ENCODE results near the gene PARP12.
A peak's percentile ranks its signal among the peaks of the same experiment; 100 is the strongest.

Gene PARP12

GRCh38 chr7:140067052-140067451 is 4.3 kb upstream of the PARP12 start:
- Histone ChIP-seq H2BK12ac (ENCODE audit: low read length) (no peak overlapping the region), H3K4me3 (ENCODE audit: low read depth, low read length) (no peak overlapping the region), H3K4me1 (ENCODE audit: control insufficient read depth in 1 of 2, insufficient read depth in 2 of 2, low read length in 2 of 2) (peaks cover 2 to 3% of the 10 kb centered on the region in 2 experiments), H3K4me2 (ENCODE audit: low read length) (no peak overlapping the region), H3K27ac (ENCODE audit: low read depth, low read length) (no peak overlapping the region), H3K14ac (ENCODE audit: low read length) (no peak overlapping the region), H2AK5ac (ENCODE audit: low read length) (no peak overlapping the region), H3K9me3 (ENCODE audit: insufficient read depth, low read depth, low read length) (peaks cover 3% of the 10 kb centered on the region), H3K23ac (ENCODE audit: low read length) (no peak overlapping the region), H3K36me3 (ENCODE audit: control insufficient read depth in 1 of 2, insufficient read depth in 2 of 2, low read length in 2 of 2) (no peaks in the 10 kb centered on the region), H3K4ac (ENCODE audit: low read depth, low read length) (no peak overlapping the region), H2BK5ac (ENCODE audit: low read depth, low read length, poor library complexity) (no peak overlapping the region), H4K91ac (ENCODE audit: low read depth, low read length) (no peak overlapping the region), H2BK120ac (ENCODE audit: insufficient read depth, low read length, poor library complexity) (no peak overlapping the region), H3K18ac (ENCODE audit: low read length) (no peak overlapping the region), H4K12ac (ENCODE audit: low read depth, low read length) (no peak overlapping the region), H3K79me2 (ENCODE audit: control insufficient read depth, insufficient read depth, low read length, poor library complexity) (peaks cover 2% of the 10 kb centered on the region), H3K79me1 (ENCODE audit: low read length) (no peaks in the 10 kb centered on the region), H2AFZ (ENCODE audit: insufficient read depth, low read length, poor library complexity) (no peak overlapping the region), H3K27me3 (ENCODE audit: insufficient read depth, low read length) (peaks cover 13% of the 10 kb centered on the region), H4K8ac (ENCODE audit: low read depth, low read length) (no peak overlapping the region), H3K9ac (ENCODE audit: low read length) (no peak overlapping the region)
- WGBS (ENCODE audit: extremely low coverage, insufficient coverage, insufficient read length) = no CpG with 5 or more reads among the region's 2 CpGs
- DNase-seq = no peak

DNA sequence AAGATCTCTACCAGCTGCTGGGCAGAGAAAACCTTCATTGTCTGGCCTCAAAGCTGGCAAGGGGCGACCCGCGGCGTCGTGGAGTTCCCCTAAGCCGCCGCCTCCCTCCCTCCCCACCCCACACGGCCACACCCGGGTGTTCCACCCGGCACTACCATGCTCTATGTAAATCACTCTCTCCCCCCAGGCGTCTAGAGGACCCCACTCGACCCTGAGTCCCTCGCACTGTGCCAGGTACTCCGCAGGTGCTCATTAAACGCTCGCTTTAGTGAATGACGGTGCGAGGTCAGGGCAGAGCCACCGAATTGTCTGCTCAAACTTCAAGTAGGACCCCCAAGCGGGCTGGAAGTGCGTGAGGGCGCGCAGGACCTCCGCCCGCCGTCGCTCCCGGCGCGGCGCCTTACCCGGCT is 628 bp downstream of the PARP12 start:
- no peak overlapping the region for H3K4ac ChIP-seq (ENCODE audit: low read depth, low read length)
- no peak overlapping the region for H3K9ac ChIP-seq (ENCODE audit: low read length)
- peak overlapping the region; percentile 69 for H2AFZ ChIP-seq (ENCODE audit: insufficient read depth, low read length, poor library complexity)
- H2BK5ac ChIP-seq (ENCODE audit: low read depth, low read length, poor library complexity) = no peak overlapping the region
- H4K91ac ChIP-seq (ENCODE audit: low read depth, low read length) = no peak overlapping the region
- H3K27me3 ChIP-seq (ENCODE audit: insufficient read depth, low read length) = peaks cover 16% of the 10 kb centered on the region
- no CpG with 5 or more reads among the region's 32 CpGs for WGBS (ENCODE audit: extremely low coverage, insufficient coverage, insufficient read length)
- H4K12ac ChIP-seq (ENCODE audit: low read depth, low read length) = no peak overlapping the region
- no peaks in the 10 kb centered on the region for H3K79me1 ChIP-seq (ENCODE audit: low read length)
- no peaks in the 10 kb centered on the region for H3K36me3 ChIP-seq (ENCODE audit: control insufficient read depth in 1 of 2, insufficient read depth in 2 of 2, low read length in 2 of 2)
- H3K27ac ChIP-seq (ENCODE audit: low read depth, low read length) = no peak overlapping the region
- peak overlapping the region; percentile 70 for H3K4me3 ChIP-seq (ENCODE audit: low read depth, low read length)
- peaks cover 2 to 3% of the 10 kb centered on the region in 2 experiments for H3K4me1 ChIP-seq (ENCODE audit: control insufficient read depth in 1 of 2, insufficient read depth in 2 of 2, low read length in 2 of 2)
- no peak overlapping the region for H2BK12ac ChIP-seq (ENCODE audit: low read length)
- H2BK120ac ChIP-seq (ENCODE audit: insufficient read depth, low read length, poor library complexity) = no peak overlapping the region
- no peak overlapping the region for H3K14ac ChIP-seq (ENCODE audit: low read length)
- no peak overlapping the region for H2AK5ac ChIP-seq (ENCODE audit: low read length)
- H3K18ac ChIP-seq (ENCODE audit: low read length) = no peak overlapping the region
- peaks cover 3% of the 10 kb centered on the region for H3K9me3 ChIP-seq (ENCODE audit: insufficient read depth, low read depth, low read length)
- DNase-seq = peak in 1 of 2 donors; percentile 21
- H3K4me2 ChIP-seq (ENCODE audit: low read length) = peak overlapping the region; percentile 94
- H3K79me2 ChIP-seq (ENCODE audit: control insufficient read depth, insufficient read depth, low read length, poor library complexity) = peaks cover 2% of the 10 kb centered on the region
- no peak overlapping the region for H4K8ac ChIP-seq (ENCODE audit: low read depth, low read length)
- H3K23ac ChIP-seq (ENCODE audit: low read length) = no peak overlapping the region

GRCh38 chr7:140061607-140061930 is 1.2 kb downstream of the PARP12 start:
- H3K4me2 ChIP-seq (ENCODE audit: low read length) = no peak overlapping the region
- H3K36me3 ChIP-seq (ENCODE audit: control insufficient read depth in 1 of 2, insufficient read depth in 2 of 2, low read length in 2 of 2) = no peaks in the 10 kb centered on the region
- no peak overlapping the region for H3K27ac ChIP-seq (ENCODE audit: low read depth, low read length)
- H4K12ac ChIP-seq (ENCODE audit: low read depth, low read length) = no peak overlapping the region
- H4K91ac ChIP-seq (ENCODE audit: low read depth, low read length) = no peak overlapping the region
- no peak overlapping the region for H3K9ac ChIP-seq (ENCODE audit: low read length)
- DNase-seq = no peak
- H3K23ac ChIP-seq (ENCODE audit: low read length) = no peak overlapping the region
- no peak overlapping the region for H2BK120ac ChIP-seq (ENCODE audit: insufficient read depth, low read length, poor library complexity)
- H3K4me3 ChIP-seq (ENCODE audit: low read depth, low read length) = no peak overlapping the region
- no CpG with 5 or more reads among the region's 2 CpGs for WGBS (ENCODE audit: extremely low coverage, insufficient coverage, insufficient read length)
- no peak overlapping the region for H3K14ac ChIP-seq (ENCODE audit: low read length)
- no peak overlapping the region for H3K18ac ChIP-seq (ENCODE audit: low read length)
- peaks cover 2% of the 10 kb centered on the region for H3K79me2 ChIP-seq (ENCODE audit: control insufficient read depth, insufficient read depth, low read length, poor library complexity)
- H2AK5ac ChIP-seq (ENCODE audit: low read length) = no peak overlapping the region
- H2BK5ac ChIP-seq (ENCODE audit: low read depth, low read length, poor library complexity) = no peak overlapping the region
- H2BK12ac ChIP-seq (ENCODE audit: low read length) = no peak overlapping the region
- H2AFZ ChIP-seq (ENCODE audit: insufficient read depth, low read length, poor library complexity) = no peak overlapping the region
- no peak overlapping the region for H3K4ac ChIP-seq (ENCODE audit: low read depth, low read length)
- peaks cover 16% of the 10 kb centered on the region for H3K27me3 ChIP-seq (ENCODE audit: insufficient read depth, low read length)
- H3K9me3 ChIP-seq (ENCODE audit: insufficient read depth, low read depth, low read length) = peaks cover 3% of the 10 kb centered on the region
- no peaks in the 10 kb centered on the region for H3K79me1 ChIP-seq (ENCODE audit: low read length)
- peaks cover 2 to 3% of the 10 kb centered on the region in 2 experiments for H3K4me1 ChIP-seq (ENCODE audit: control insufficient read depth in 1 of 2, insufficient read depth in 2 of 2, low read length in 2 of 2)
- no peak overlapping the region for H4K8ac ChIP-seq (ENCODE audit: low read depth, low read length)

DNA sequence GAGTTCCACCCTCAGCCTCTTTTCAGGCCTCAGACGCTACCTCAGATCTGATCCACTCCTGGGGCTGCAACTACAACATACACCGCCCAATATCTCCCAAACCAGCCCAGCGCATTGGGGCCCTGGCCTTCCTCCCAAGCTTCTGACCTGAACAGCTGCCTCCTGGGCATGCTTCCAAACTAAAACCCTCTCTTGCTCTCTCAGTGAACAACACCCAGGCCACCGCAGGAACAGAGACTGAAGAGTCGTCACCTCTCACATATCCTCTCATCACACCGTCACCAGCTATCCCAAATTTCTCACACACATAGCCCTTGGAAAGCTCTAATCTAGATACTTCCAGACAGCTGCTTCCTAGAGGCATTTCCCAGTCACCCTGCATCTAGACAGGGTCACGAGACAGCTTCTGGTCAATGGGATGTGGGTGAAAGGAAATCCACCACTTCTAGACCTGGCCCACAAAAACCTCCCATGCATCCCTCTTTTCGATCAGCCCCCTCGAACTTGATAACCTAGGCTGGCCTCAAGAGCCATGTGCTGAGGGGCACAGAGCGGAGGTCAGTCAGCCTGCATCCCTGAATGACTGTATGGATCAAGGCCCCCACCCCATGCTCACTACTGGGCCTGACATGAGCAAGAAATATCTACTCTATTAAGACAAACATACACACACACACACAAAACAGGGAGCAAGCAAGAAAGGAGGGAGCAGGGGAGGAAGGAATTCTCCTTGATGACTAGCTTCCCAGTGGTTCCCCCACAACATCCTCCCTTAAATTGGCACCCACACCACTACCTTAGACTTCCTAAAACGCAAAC is 1.8 kb downstream of the PARP12 start:
- Histone ChIP-seq H3K4me2 (ENCODE audit: low read length) (no peak overlapping the region), H2BK5ac (ENCODE audit: low read depth, low read length, poor library complexity) (no peak overlapping the region), H3K9me3 (ENCODE audit: insufficient read depth, low read depth, low read length) (peaks cover 3% of the 10 kb centered on the region), H3K27ac (ENCODE audit: low read depth, low read length) (no peak overlapping the region), H4K12ac (ENCODE audit: low read depth, low read length) (no peak overlapping the region), H3K14ac (ENCODE audit: low read length) (no peak overlapping the region), H2BK120ac (ENCODE audit: insufficient read depth, low read length, poor library complexity) (no peak overlapping the region), H2BK12ac (ENCODE audit: low read length) (no peak overlapping the region), H2AK5ac (ENCODE audit: low read length) (no peak overlapping the region), H3K18ac (ENCODE audit: low read length) (no peak overlapping the region), H3K23ac (ENCODE audit: low read length) (no peak overlapping the region), H3K27me3 (ENCODE audit: insufficient read depth, low read length) (peaks cover 16% of the 10 kb centered on the region), H3K79me1 (ENCODE audit: low read length) (no peaks in the 10 kb centered on the region), H3K4ac (ENCODE audit: low read depth, low read length) (no peak overlapping the region), H4K91ac (ENCODE audit: low read depth, low read length) (no peak overlapping the region), H3K9ac (ENCODE audit: low read length) (no peak overlapping the region), H3K4me1 (ENCODE audit: control insufficient read depth in 1 of 2, insufficient read depth in 2 of 2, low read length in 2 of 2) (peaks cover 2 to 3% of the 10 kb centered on the region in 2 experiments), H3K4me3 (ENCODE audit: low read depth, low read length) (no peak overlapping the region), H3K36me3 (ENCODE audit: control insufficient read depth in 1 of 2, insufficient read depth in 2 of 2, low read length in 2 of 2) (no peaks in the 10 kb centered on the region), H3K79me2 (ENCODE audit: control insufficient read depth, insufficient read depth, low read length, poor library complexity) (peaks cover 2% of the 10 kb centered on the region), H4K8ac (ENCODE audit: low read depth, low read length) (no peak overlapping the region), H2AFZ (ENCODE audit: insufficient read depth, low read length, poor library complexity) (no peak overlapping the region)
- no CpG with 5 or more reads among the region's 11 CpGs for WGBS (ENCODE audit: extremely low coverage, insufficient coverage, insufficient read length)
- DNase-seq = no peak

Measured in trophoblast cell (in vitro differentiated cells and primary cell).